HG02943 (cell line): ENCODE data around the gene USP20.

ENCODE experiments used
- ATAC-seq: cut with Tn5 transposase; IDR thresholded peaks from one replicate; pipeline ENCODE4 v1.9.1; 2021; ENCODE audit warnings: mild to moderate bottlenecking, low read depth, moderate library complexity; ENCODE audit not compliant: unreplicated experiment

Gene USP20

DNA sequence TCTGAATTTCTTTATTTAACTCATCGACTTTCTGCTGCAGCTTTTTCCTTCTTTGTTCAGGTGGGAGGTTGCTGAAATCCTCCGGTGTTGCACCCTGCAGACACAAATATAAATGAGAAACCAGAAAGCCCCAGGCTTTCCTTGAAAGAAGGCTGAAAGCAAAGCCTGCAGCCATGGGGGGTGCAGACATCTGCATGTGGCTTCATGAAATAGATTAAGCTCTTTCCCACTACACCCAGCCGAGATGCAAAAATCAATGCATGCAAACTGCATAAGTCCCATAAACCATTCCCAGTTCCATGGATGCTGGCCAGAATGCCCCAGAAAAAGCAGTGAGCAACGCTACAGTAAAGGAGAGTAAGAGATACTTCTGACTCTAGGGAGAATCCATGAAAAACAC, 73.6 kb downstream of the USP20 start:
- ATAC-seq, result no peak

DNA sequence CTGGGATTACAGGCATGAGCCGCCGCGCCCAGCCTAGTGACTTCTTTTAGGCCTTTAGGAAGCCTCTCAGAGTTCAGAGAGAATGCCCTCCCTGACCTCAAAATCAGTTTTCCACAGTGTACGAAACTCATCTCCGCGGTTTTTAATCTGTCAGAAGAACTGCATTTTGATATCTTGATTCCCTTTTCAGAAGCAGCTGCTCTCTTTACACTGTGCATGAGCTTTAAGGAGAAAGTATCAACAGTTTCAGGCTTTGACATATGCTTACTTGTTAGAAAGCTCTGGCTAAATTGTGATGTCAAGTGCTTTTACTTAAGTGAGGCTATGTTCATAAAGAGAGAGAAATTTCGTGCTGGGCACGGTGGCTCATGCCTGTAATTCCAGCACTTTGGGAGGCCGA, 74.6 kb downstream of the USP20 start:
- no peak for ATAC-seq

DNA sequence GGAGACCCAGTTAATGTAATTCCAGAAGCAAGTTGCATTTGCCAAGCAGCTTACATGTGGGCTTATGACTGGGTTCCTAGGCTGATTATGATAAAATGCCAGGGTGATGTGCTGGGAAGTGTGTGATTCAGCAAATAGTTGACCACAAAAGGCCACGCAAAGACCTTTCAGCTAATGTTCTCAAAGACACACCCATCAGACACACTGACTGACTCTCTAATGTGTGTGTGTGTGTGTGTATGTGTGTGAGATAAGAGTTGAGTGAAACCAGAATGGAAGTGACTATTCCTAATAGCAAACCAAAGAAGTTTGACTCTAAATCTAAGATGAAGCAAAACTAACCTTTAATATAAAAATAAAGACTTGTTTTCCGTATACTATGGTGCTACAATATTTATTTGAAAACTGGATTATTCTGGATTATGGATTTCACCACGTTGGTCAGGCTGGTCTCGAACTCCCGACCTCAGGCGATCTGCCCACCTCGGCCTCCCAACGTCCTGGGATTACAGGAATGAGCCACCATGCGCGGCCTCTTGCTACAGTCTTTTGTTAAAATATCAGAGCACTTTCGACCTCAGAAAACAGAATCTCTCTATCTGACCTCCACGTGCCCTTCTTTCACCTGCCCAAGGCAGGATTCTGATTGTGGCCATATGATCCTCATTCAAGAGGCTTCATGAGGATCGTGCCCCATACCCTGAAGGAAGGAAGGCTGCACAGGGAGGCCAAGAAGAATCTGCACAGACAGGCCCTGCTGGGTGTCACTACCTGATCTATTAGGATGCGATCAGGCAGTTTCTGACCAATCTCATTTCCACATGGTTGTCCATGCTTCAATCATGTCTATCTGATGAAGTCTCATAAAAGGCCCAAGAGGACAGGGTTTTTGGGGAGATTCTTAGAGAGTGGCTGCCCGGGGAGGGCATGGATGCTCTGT, 75.6 kb downstream of the USP20 start:
- ATAC-seq, result no peak

DNA sequence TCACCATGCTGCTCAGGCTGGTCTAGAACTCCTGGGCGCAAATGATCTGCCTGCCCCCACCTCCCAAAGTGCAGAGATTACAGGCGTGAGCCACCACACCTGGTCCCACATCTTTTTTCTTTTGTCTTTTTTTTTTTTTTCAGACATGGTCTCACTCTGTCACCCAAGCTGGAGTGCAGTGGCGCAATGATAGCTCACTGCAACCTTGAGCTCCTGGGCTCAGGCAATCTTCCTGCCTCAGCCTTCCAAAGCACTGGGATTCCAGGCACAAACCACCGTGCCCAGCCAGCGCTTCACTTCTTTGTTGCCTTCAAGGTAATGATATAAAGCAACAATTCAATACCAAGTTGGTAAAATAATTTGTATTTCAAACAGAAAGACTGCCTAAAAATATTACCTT, 78.8 kb downstream of the USP20 start:
- ATAC-seq, result no peak

DNA sequence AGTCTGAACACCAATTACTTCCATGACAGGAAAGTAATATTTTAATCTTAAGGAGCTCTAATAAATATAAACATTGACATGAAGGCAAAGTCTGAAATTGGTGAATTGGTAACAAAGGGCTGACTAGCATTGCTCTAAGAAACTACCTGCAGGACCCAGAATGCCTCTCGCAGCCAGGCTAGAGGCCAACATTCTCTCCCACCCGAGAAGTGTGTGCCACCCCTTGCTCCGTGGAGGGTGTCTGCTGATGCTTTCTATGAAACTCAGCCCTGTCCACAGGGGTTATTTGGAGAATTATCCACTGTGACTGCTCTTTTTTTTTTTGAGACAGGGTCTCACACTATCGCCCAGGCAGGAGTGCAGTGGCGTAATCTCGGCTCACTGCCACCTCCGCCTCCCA, 81.4 kb downstream of the USP20 start:
- ATAC-seq, result no peak

DNA sequence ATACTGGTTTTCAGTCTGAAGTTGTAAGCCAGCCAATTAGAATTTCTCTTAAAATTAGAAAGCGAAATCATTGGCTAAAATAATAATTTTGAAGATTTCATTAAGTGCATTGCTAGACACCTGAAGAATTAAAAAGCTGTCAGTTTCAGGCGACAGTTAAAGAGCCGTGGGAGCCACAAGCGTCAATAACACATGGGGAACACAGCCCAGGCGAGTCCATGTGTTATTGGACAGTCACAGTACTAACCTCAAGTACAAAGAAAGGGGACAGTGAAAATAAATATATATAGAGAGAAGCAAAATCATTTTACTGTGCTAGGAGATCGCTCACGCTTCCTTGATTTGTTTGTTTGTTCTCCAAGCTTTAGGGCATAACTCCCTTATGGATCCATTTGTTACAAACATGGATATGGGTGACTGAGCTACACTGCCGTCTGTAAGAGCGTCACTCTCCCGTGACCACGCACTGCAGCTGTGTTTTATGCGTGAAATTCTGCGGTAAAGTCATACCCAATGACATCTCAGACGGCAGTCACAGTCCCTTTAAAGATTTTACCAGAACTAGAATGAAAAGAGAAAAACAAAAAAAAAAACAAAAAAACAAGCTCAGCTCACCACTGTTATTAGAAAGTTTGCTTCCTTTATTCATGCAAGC, 83.2 kb downstream of the USP20 start:
- ATAC-seq, result no peak

DNA sequence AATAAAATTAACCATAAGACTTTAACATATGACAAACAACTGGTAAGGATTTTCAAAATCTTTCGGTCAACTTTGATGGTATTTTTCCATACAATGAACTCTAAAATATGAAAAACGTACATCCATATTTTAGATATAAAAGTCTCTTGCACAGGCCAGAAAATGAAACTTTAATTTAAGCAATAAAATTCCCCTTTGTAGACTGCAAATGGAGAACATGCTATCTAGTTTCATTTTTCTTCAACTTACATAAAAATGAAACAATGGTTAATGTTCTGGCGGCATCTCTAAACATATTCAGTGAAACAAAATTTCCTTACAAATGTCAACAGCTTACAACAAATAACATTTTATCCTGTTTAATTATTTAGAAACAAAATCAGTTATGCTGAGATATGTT, 84.0 kb downstream of the USP20 start:
- ATAC-seq, result no peak

DNA sequence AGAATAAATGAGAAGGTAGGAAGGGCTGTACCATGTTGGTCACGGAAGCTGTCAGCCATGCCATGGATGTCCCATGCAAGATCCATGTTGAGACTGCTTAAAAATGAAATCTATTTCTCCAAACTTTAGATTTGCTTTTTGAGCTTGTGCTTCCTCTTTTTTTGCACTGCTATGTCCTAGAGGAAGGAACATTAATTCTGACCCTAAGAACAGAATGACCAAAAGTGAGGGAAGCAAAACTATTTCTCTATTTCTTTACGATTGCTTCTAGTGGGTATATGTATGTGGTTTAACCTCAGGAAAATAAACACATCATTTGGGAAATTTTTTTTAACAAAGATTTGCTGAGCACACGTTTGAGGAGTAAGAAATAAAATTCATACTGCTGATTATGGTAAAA, 84.6 kb downstream of the USP20 start:
- no peak for ATAC-seq

DNA sequence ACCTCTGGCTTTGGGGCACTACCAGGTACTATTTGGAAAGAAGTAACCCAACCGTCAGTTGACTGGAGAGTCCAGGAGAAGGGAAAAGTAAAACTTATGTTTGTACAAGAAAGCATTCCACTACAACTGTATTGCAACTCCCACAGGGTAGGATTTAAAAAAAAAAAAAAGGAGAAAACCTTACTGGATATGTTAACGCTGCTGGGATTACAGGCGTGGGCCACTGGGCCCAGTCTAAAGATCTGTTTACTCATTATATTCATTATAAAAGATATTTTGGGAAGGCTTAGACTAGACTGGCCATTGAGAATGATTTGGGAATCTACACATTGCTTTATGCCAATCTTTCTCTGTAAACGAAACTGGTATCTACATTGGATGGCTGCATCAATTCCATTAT, 86.6 kb downstream of the USP20 start:
- ATAC-seq, result no peak

DNA sequence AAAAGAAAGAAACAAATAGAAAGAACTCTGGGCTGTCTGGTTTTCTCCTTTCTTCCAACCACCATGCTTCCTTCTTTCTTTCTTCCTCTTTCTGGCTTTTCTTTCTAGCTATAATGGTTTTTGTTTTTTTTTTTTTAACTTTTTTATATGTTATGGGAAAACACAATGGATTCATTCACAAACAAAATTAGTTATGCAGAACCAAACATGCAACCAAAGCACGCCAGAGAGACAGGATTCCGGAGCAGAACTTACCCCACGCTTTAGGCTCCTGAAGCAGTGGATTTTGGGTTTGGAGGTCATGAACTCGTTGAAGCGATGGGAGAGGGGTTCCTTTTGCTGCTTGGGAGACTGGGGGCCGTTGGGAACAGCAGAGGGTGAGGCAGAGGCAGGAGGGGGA, 88.3 kb downstream of the USP20 start:
- no peak for ATAC-seq

DNA sequence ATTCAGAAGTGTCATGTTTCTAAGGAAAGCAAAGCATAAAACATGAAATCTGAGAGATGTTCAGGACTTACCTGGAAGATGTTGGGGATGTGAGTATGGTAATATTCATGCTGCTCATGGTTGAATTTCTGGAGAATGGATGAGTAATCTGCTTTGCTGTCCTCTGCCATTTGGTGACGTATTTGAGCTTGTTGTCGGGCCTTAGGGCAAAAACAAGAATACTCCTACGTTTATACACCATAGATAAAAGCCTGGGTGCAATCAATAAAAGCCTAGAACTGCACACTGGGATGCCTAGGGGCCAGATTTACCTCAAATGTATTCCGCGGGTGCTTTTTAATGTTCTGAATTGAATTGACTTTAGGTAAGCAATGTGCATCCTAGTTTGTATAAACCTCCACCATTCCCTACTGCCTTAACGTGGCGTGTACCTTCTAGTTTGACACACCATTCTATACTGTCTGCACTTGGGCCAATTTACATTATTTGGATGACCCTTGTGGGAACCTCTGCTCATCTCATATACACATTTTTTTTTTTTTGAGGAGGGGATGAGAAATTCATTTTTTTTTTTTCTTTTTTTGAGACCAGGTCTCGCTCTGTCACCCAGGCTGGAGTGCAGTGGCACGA, 94.4 kb downstream of the USP20 start:
- no peak for ATAC-seq

DNA sequence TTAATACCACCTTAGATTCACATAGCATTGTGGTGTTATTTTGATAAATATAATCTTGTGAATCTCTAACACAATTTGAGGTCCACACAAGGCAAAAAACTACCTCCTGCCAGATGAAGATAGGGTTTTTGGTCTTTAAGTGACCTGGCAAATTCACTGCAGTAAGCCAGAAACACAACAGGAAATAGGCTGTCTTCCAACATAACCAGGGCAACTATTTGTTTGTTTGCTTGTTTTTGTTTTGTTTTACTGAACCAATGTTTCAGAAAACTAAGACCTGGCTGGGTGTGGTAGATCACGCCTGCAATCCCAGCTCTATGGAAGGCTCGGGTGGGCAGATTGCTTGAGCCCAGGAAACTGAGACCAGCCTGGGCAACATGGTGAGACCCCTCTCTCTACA, 95.5 kb downstream of the USP20 start:
- ATAC-seq, result no peak
